CD4-positive, alpha-beta T cell treated with Interleukin-21 for 1 hour (primary cell): ENCODE measurements around the gene C17orf67.

ENCODE experiments used
- DNase-seq: peaks from one replicate; pipeline ENCODE4 v3.0.0-alpha.2; 2020

Gene C17orf67

GRCh38 chr17:56832446-56832845 lies 1.3 kb downstream of the C17orf67 start:
- DNase-seq, result no peak

DNA sequence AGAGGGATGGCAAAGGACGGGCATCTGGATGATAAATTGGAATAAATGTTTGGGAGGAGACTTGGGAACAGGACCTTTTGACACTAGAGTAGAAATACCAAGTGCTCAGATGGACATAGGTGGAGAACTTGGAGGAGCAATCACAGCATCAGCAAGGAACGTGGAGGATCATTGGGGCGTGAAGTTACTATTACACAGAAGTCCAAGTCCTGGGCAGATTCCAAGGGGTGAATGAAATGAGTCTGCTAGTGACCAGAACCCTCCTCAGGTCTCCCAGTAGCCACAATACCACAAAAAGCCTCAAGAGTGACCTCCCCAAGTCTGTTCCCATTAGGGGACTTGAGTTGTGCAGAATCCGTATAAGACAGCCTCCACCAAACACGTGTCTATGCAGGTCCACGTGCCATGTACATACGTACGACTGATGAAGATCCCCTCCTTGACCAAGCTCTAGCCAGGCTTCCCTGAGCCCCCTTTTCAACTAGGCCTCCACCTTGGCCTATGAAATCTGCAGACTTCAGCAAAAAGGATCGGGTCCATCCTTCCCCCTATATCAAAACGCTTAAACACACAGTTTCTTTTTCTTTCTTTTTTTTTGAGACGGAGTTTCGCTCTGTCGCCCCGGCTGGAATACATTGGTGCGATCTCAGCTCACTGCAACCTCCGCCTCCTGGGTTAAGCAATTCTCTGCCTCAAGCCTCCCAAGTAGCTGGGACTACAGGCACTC lies 2.2 kb downstream of the C17orf67 start:
- no peak for DNase-seq

DNA sequence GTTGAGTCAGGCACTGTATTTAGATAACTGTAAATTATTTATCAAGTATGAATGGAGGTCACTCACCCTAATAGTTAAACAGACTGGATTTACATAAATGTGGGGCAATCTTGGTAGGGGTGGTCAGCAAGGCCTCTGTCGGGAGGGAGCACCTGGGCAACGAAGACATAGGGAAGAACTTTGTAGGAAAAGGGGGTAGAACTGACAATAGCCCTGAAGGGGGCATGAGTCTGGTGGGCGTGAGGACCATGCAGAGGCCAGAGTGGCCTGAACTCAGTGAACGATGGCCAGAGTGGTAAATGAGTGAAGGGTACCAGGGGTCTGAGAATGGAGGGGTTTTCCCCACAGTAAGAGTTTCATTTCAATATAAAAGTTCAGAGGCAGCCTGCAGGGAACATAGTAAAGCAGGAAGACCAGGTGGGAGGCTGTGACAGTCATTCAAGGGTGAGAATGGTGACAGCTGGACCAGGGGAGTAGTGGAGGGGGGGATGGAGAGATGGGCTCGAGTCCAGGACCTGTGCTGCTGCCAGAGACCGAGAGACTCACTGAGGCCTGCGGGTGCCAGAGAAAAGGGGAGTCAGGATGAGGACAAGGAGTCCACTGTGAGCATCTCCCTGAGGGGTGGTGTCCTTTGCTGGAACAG lies 2.9 kb downstream of the C17orf67 start:
- no peak for DNase-seq

GRCh38 chr17:56826611-56827414 lies 6.9 kb downstream of the C17orf67 start:
- DNase-seq, result no peak

- no peak for DNase-seq
Observed at GRCh38 chr17:56824503-56824902, 9.2 kb downstream of the C17orf67 start.

DNA sequence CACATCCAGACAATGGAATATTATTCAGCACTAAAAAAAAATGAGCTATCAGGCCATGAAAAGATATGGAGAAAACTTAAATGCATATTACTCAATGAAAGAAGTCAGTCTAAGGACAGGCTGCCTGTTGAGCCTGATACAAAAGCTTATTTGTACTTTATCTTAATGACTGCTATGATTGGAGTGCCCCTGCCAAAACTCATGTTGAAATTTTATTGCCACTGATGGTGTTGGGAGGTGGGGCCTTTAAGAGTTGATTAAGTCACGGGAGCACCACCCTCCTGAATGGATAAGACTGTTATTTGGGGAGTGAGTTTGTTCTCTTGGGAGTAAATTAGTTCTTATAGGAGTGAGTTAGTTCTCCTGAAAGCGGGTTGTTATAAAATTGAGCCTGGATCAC lies 9.9 kb downstream of the C17orf67 start:
- no peak for DNase-seq

DNA sequence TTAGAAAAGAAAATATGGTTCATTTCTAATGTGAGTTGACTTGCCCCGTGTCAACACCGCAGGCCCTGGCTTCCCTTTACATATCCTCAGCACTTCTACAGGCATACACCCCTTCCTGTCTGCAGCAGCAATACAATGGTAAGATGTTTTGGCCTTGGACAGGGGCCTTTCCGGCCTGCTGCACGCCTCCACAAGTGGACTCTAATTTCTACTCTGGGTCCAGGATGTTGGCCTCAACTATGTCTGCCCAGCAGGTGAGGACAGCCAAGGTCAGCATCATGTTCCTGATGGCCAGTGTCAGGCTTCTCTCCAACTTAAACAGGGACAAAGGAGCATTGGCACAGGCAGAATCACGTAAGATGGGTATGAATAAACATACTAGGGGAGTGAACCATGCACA lies 11.0 kb downstream of the C17orf67 start:
- no peak for DNase-seq

GRCh38 chr17:56821847-56822534 lies 11.7 kb downstream of the C17orf67 start:
- DNase-seq, result no peak

DNA sequence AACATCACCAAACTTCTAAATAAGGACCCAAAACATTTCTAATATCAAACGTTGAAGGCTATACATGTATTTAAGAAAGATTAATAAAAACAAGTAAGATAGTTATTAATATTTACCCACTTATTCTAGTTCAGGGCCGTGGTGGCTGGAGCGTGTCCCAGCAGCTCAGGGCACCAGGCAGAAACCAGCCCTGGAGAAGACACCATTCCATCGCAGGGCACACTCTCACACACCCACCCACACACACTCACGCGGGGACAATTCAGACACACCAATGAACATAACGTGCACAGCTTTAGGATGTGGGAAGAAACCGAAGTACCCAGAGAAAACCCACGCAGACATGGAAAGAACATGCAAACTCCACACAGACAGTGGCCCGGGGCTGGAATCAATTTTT lies 13.5 kb downstream of the C17orf67 start:
- no peak for DNase-seq

- DNase-seq, result peak; percentile 82
Observed at GRCh38 chr17:56819431-56820145, 14.1 kb downstream of the C17orf67 start.

GRCh38 chr17:56819030-56819429 lies 14.7 kb downstream of the C17orf67 start:
- DNase-seq, result no peak

DNA sequence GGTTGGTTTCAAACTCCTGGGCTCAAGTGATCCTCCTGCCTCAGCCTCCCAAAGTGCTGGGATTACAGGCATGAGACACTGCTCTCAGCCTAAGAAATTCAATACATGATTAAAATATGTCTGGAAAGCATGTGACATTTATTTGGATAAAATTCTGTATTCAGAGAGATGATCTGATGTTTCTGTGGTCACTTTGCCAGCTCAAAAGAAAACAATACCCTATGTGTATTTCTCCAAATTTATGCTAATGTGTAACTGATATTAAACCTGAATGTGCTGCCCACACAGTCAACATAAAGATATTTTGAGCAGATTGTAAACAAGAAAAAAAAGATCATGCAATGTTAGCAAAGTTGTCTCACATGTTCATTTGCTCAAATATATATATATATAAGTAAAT lies 16.7 kb downstream of the C17orf67 start:
- DNase-seq, result no peak

DNA sequence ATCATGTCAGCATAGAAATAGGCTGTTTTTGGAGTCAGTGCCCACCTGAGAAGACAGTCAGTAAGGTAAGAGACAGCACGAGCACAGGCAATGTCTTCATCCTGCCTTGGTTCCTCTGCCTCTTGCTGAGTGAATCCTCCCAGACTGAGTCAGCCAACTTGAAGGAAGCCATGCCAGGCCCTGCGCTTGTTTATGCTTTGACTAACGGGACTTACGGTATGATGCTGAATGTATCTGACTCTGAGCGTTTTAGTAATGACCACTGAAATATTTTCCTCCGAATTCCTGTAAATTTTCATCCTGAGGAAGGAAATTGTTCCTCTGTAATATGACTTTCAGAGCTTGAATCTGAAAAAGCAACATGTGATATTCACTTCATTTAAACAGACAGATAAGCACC lies 18.0 kb downstream of the C17orf67 start:
- DNase-seq, result no peak

GRCh38 chr17:56812901-56813388 lies 20.8 kb downstream of the C17orf67 start:
- no peak for DNase-seq

DNA sequence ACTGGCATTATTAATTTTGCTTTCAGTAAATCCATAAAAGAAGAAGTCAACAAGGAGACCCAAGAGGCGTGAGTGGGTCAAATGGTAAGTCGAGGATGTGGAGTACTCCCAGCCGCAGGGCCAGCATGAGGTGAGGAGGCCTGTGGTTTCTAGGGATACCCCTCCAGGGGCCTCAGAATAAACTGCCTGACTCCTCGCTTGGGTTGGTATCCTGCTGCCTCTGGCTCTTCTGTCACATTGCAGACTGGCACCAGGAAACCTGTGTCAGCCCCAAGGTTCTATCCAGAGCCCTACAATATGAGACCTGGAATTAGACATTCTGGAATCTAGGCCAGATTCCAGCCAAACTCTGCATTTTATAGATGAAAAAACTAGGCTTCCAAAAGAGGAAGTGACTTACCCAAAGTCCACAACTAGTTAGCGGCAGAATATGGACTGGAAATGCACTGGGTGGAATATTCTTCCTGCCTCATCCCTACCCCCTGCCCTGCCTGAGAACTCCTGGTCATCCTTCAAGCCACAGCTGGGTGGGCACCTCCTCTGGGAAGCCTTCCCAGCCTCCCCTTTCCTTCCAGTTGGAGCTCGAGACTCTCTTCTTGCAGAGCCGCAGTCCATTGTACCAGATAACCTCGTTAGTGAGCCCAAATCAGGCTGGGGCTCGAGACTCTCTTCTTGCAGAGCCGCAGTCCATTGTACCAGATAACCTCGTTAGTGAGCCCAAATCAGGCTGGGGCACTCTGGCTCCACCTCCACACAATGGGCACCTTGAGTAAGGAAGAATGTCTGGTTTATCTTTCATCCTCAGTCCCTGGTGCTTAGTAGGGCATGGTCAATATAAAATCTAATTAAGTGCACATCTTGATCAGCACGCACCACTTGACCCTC lies 22.6 kb downstream of the C17orf67 start:
- DNase-seq, result no peak

GRCh38 chr17:56810343-56810742 lies 23.4 kb downstream of the C17orf67 start:
- DNase-seq, result no peak

- DNase-seq, result no peak
Observed at GRCh38 chr17:56809820-56810179, 23.9 kb downstream of the C17orf67 start.

DNA sequence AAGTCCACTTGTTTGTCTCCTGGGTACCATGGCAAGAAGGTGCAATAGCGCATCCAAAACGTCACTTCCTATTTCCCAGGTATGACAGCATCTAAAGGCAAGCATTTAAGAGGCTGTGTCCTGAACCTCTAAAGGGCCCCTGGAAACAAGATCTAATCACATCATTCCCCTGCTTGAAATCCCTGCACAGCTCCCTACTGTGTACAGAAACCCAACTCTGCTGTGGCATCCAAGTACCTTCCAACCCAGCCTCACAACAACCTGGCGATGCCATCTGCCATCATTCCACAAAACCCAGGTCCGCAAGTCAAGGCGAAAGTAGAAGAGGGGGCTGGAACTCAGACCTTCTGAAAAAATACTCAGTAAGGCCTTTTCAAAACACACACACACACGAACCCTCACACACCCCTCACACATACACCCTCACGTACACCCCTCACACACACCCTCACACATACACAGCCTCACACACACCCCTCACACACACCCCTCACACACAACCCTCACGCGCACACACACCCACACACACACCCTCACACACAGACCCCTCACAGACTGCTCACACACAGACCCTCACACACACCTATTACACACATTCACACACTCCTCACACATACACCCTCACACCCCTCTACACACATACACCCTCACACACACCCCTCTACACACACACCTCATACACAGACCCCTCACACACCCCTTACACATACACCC lies 24.5 kb downstream of the C17orf67 start:
- no peak for DNase-seq

DNA sequence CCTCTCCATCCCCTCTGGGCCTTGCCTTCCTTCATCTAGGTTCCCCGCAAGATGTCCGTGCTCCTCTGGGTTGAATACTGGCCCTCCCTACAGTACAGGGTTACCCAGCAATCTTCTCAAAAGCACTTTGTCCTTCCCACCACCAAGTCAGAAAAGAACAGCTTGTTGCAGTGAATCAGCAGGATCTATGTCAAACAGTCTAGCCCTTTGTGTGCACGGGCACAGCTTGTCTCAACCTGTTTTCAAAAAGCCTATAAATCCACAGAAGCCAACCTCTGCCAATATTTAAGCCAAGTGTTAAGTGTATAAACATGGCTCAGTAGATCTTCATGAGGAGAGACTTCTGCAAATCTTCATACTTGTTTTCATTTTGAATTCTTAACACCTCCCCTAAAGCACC lies 25.2 kb downstream of the C17orf67 start:
- no peak for DNase-seq

DNA sequence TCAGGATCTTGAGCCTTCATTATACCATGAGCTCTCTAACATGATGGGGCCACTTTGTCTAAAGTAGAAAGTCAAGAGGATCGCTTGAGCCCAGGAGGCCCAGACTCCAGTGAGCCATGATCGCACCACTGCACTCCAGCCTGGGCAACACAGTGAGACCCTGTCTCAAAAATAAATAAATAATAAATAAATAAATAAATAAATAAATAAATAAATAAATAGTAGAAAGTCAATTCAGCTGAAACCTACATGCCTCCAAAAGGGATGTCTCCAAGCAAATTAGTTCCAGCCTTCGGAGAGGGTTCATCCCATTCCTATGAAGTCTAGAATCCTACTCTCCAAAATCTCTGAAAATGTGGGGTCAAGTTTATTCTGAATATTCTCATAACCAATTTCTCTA lies 26.0 kb downstream of the C17orf67 start:
- DNase-seq, result no peak

DNA sequence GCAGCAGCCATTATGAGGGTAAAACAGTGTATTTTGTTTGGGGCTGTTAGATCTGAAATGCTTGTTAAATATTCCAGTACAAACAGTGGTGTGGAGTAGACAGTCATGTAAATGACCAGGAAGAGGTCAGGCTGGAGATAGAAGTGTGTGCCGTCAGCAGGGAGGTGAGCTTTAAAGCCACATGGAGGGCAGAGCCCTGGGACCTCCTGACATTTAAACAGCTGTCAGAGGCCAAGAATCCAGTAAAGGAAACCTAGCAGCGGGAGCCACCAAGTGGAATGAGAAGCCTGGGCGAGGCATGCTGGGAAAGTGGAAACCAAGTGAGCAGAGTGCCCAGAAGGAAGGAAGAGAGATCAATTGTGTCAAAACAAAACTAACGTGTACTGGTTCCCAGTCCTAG lies 26.8 kb downstream of the C17orf67 start:
- no peak for DNase-seq
